Ovary (tissue), 3 donors: ENCODE measurements around the gene EFNA4.

Experiments used
- EP300 ChIP-seq: sonication (generic); formaldehyde crosslinking; IDR thresholded peaks from one replicate; pipeline ENCODE4 v1.6.1; 2017; ENCODE audit warnings: antibody characterized with exemption
- POLR2A ChIP-seq: fragments of 450-650 bp; IDR thresholded peaks from one replicate; pipeline ENCODE4 v1.6.1; 2017; ENCODE audit warnings: antibody characterized with exemption, mild to moderate bottlenecking, moderate library complexity
- TF ChIP-seq, protein P1 (sequence below), 3 donors: fragments of 450-650 bp in 2 of 3; fragments of 200-600 bp in 1 of 3; IDR thresholded peaks; one replicate each; pipeline versions ENCODE4 v1.5.1 to v1.8.0; 2016 to 2022; ENCODE audit warnings: antibody characterized with exemption in 3 of 3, mild to moderate bottlenecking in 1 of 3
- donor health status: DM: no; HTN: no; CAD: no.

DNA sequence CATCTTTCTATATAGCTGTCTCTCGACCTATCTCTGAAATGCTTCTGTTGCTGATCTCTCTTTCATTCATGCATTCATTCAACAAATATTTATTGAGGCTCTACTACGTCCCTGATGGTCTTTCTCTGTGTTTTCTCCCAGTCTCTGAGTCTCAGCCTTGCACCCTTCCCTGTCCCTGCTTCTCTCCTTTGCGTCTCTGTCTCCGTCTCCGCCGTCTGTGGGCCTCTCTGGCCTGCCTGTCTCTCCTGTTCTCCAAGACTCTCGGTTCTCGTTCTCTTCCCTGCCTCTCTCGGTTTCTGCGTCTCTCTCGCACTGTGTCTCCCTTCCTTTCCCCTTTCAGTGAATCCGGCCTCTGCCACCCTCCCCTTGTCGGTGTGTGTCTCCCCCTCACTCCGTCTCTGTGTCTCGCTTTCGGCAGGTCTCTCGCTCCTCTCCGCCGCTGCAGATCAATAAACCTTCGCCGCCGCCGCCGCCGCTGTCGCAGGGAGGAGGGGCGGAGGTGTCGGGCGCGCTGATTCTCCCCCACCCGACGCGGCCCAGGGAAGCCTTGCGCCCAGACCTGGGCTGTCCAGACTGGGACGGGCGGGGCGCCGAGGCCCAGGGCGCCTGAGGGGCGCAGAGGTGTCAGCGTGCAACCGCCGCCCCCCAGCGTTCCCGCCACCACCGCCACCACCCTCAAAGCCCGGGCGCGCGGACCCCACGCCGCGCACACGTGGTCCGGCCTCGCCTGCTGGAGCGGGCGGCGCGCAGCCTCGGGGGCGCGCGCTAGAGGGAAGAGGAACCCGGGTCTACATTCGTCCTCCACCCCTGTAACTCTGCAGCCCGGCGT is 18.1 kb downstream of the EFNA4 start:
- TF ChIP-seq, protein P1, sequence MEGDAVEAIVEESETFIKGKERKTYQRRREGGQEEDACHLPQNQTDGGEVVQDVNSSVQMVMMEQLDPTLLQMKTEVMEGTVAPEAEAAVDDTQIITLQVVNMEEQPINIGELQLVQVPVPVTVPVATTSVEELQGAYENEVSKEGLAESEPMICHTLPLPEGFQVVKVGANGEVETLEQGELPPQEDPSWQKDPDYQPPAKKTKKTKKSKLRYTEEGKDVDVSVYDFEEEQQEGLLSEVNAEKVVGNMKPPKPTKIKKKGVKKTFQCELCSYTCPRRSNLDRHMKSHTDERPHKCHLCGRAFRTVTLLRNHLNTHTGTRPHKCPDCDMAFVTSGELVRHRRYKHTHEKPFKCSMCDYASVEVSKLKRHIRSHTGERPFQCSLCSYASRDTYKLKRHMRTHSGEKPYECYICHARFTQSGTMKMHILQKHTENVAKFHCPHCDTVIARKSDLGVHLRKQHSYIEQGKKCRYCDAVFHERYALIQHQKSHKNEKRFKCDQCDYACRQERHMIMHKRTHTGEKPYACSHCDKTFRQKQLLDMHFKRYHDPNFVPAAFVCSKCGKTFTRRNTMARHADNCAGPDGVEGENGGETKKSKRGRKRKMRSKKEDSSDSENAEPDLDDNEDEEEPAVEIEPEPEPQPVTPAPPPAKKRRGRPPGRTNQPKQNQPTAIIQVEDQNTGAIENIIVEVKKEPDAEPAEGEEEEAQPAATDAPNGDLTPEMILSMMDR (IDR thresholded peaks at IDR 0.05) = no peak
- TF ChIP-seq POLR2A (no peak), EP300 (no peak)
